B cell (primary cell): Measurements from ENCODE around the gene DPEP2. TPM values are rescaled to one million over a fixed set of nuclear protein-coding genes. Genes with fewer than 3 reads are reported as not detected.

Experiments used
- ATAC-seq: fragments of 200-7000 bp; cut with Tn5 transposase; one replicate; pipeline ENCODE4 v1.10.0; 2021; ENCODE audit warnings: low read depth, mild to moderate bottlenecking, moderate number of reproducible peaks, moderate library complexity
- CTCF ChIA-PET: fragments of 350-600 bp; sonication (Branson Sonifier 250); formaldehyde crosslinking; loops from one replicate; lab custom pipeline; 2021; ENCODE audit warnings: antibody characterized with exemption, inconsistent platforms; lab: Charles Lee
- POLR2A ChIA-PET: fragments of 350-600 bp; sonication (Branson Sonifier 250); formaldehyde crosslinking; loops from one replicate; lab custom pipeline; 2021; ENCODE audit warnings: antibody characterized with exemption; lab: Charles Lee
- DNase-seq: peaks from one replicate; pipeline ENCODE4 v3.0.0; 2013
- H2AFZ ChIP-seq: 2 replicates; pipeline ENCODE4 v1.6.1; 2012; ENCODE audit warnings: mild to moderate bottlenecking, low read depth, low read length; ENCODE audit not compliant: insufficient read depth, poor library complexity, severe bottlenecking
- H3K27ac ChIP-seq, 2 donors: 1 replicate in 1 of 2; 2 replicates in 1 of 2; pipeline ENCODE4 v1.5.1; 2012 to 2013; ENCODE audit warnings: low read length in 2 of 2, mild to moderate bottlenecking in 2 of 2, moderate library complexity in 1 of 2
- H3K27me3 ChIP-seq, 4 experiments: fragments of 200-600 bp in 1 of 4; sonication (generic) in 1 of 4; replicated peaks in 1 of 4; 1 replicate in 2 of 4; 2 replicates in 2 of 4; pipeline versions ENCODE4 v1.6.1 to v1.7.0; 2013 to 2016; ENCODE audit warnings: low read length in 3 of 4, mild to moderate bottlenecking in 2 of 4, mixed read lengths in 1 of 4, moderate library complexity in 1 of 4; ENCODE audit not compliant: insufficient read depth in 4 of 4, control insufficient read depth in 3 of 4; ENCODE audit errors: control extremely low read depth in 1 of 4
- H3K36me3 ChIP-seq, 2 experiments: replicated peaks in 1 of 2; 1 replicate in 1 of 2; 2 replicates in 1 of 2; pipeline versions ENCODE4 v1.6.1 to v1.7.1; 2013; ENCODE audit warnings: low read length in 1 of 2; ENCODE audit not compliant: insufficient read depth in 2 of 2, control insufficient read depth in 1 of 2; ENCODE audit errors: control extremely low read depth in 1 of 2, extremely low read depth in 1 of 2
- H3K4me1 ChIP-seq, 2 donors: fragments of 200-600 bp in 1 of 2; sonication (generic) in 1 of 2; 1 replicate in 1 of 2; 2 replicates in 1 of 2; pipeline versions ENCODE4 v1.5.1 to v1.6.1; 2013 to 2017; ENCODE audit warnings: low read length in 2 of 2; ENCODE audit not compliant: control insufficient read depth in 2 of 2, insufficient read depth in 2 of 2
- H3K4me2 ChIP-seq: replicated peaks from 2 replicates; pipeline ENCODE3; 2012; ENCODE audit warnings: mild to moderate bottlenecking, low read depth, low read length; ENCODE audit not compliant: poor library complexity, severe bottlenecking
- H3K4me3 ChIP-seq, 5 experiments: fragments of 200-600 bp in 1 of 5; sonication (generic) in 1 of 5; 1 replicate in 3 of 5; 2 replicates in 2 of 5; pipeline versions ENCODE4 v1.5.1 to v1.7.0; 2011 to 2016; ENCODE audit warnings: low read length in 4 of 5, mild to moderate bottlenecking in 4 of 5, low read depth in 2 of 5, control low read depth in 1 of 5, moderate library complexity in 1 of 5; ENCODE audit not compliant: insufficient read depth in 1 of 5; ENCODE audit errors: control extremely low read depth in 1 of 5, extremely low read depth in 1 of 5
- H3K79me2 ChIP-seq: fragments of 200-600 bp; sonication (generic); one replicate; pipeline ENCODE4 v1.6.0; 2016; ENCODE audit warnings: low read length; ENCODE audit not compliant: control insufficient read depth, insufficient read depth
- H3K9ac ChIP-seq: fragments of 200-600 bp; sonication (generic); 2 replicates; pipeline ENCODE4 v1.6.1; 2017; ENCODE audit warnings: mild to moderate bottlenecking, low read length, moderate library complexity
- H3K9me3 ChIP-seq, 3 donors: one replicate each; pipeline versions ENCODE4 v1.6.1 to v1.7.1; 2013; ENCODE audit warnings: low read length in 2 of 3; ENCODE audit not compliant: control insufficient read depth in 2 of 3, insufficient read depth in 1 of 3; ENCODE audit errors: control extremely low read depth in 1 of 3
- H4K20me1 ChIP-seq: 2 replicates; pipeline ENCODE4 v1.6.0; 2012; ENCODE audit warnings: mild to moderate bottlenecking, low read length; ENCODE audit not compliant: insufficient read depth, control insufficient read depth, poor library complexity, severe bottlenecking
- H3K27ac Mint-ChIP-seq: one replicate; pipeline ENCODE4 v1.8.0; 2021; ENCODE audit warnings: mixed read lengths
- H3K27me3 Mint-ChIP-seq: one replicate; pipeline ENCODE4 v1.8.0; 2021; ENCODE audit warnings: mixed read lengths
- H3K4me1 Mint-ChIP-seq: one replicate; pipeline ENCODE4 v1.8.0; 2021; ENCODE audit warnings: mixed read lengths
- H3K4me3 Mint-ChIP-seq: one replicate; pipeline ENCODE4 v1.8.0; 2021; ENCODE audit warnings: mixed read lengths
- H3K9me3 Mint-ChIP-seq: one replicate; pipeline ENCODE4 v1.8.0; 2022; ENCODE audit warnings: mixed read lengths; ENCODE audit not compliant: insufficient read depth
- EZH2 ChIP-seq: IDR thresholded peaks from 2 replicates; pipeline ENCODE4 v1.6.1; 2012; ENCODE audit warnings: borderline replicate concordance, low read depth, mild to moderate bottlenecking, moderate library complexity, low read length; ENCODE audit not compliant: insufficient read depth, poor library complexity, severe bottlenecking
- WGBS: methylation state at CpG from one replicate; pipeline ENCODE4 v1.1.5; 2013; ENCODE audit warnings: missing lambda C conversion rate; ENCODE audit not compliant: insufficient coverage; 5-methylcytosine and 5-hydroxymethylcytosine counted together
- intact Hi-C: fragments of 100-400 bp; cut with micrococcal nuclease; formaldehyde crosslinking; loops from one replicate; pipeline ENCODE4 v1.10.0; 2022
- polyA plus RNA-seq: library from polyadenylated mRNA; depleted of rRNA; stranded (reverse); fragments of >200 nt; gene quantifications from 2 replicates; pipeline ENCODE4 v1.2.3, GENCODE V29; 2012
- total RNA-seq, 2 donors: library from RNA; stranded (reverse); fragments of 120-200 nt in 1 of 2; gene quantifications; 1 replicate in 1 of 2; 2 replicates in 1 of 2; pipeline versions ENCODE4 v1.2.3 to v1.2.4, GENCODE V29; 2013 to 2022
- TF ChIP-seq, protein P1 (sequence below): fragments of 200-600 bp; IDR thresholded peaks from one replicate; pipeline ENCODE4 v1.8.0; 2022; ENCODE audit warnings: antibody characterized with exemption, mild to moderate bottlenecking

The DPEP2 gene
- total and polyA plus RNA-seq, 2 donors (not counting 1 experiment from before 2014, with no cell fraction given): 123 to 150 TPM

DNA sequence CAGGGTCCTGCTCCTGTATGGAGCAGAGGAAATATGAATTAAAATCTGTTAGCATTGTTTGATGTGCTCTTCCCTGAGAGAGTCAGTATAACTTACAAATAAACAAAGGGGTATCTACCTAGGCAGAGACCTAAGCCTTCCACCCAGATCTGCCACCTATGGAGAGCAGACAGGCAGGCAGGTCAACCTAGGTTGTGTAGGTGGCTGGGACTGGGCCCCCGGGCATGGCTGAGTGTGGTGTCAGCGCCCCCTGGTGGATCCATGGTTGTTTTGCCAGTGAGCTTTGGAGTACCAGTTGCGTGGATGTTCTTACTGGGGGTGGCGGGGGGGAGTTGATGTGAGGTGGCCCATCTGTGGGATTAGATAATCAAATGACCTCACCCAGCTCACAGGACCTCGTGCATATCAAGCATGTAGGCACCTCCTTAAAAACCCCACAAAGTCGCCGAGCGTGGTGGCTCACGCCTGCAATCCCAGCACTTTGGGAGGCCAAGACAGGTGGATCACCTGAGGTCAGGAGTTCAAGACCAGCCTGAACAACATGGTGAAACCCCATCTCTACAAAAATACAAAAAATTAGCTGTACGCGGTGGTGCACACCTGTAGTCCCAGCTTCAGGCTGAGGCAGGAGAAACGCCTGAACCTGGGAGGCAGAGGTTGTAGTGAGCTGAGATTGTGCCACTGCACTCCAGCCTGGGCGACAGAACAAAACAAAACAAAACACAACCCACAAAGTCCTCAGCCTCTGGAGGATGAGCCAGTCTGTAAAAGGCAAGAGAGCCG, 41.4 kb upstream of the DPEP2 start:
- H3K4me3 Mint-ChIP-seq: peak overlapping the region; percentile 85
- Histone ChIP-seq H3K36me3 (peaks cover 4 to 27% of the 10 kb centered on the region in 2 experiments), H3K4me2 (peak overlapping the region; percentile 78), H4K20me1 (peaks cover 53% of the 10 kb centered on the region), H3K79me2 (peaks cover 90% of the 10 kb centered on the region), H3K4me1 (peaks cover 46 to 56% of the 10 kb centered on the region in 2 donors), H3K9me3 (no peaks in the 10 kb centered on the region), H2AFZ (no peak overlapping the region), H3K9ac (peak overlapping the region; percentile 61), H3K4me3 (peak overlapping the region in 4 of 5 experiments; percentile 34 to 79 (median 52)), H3K27ac (peak overlapping the region; percentile 14 to 82), H3K27me3 (no peaks in the 10 kb centered on the region)
- TF ChIP-seq EZH2: no peak
- TF ChIP-seq, protein P1, sequence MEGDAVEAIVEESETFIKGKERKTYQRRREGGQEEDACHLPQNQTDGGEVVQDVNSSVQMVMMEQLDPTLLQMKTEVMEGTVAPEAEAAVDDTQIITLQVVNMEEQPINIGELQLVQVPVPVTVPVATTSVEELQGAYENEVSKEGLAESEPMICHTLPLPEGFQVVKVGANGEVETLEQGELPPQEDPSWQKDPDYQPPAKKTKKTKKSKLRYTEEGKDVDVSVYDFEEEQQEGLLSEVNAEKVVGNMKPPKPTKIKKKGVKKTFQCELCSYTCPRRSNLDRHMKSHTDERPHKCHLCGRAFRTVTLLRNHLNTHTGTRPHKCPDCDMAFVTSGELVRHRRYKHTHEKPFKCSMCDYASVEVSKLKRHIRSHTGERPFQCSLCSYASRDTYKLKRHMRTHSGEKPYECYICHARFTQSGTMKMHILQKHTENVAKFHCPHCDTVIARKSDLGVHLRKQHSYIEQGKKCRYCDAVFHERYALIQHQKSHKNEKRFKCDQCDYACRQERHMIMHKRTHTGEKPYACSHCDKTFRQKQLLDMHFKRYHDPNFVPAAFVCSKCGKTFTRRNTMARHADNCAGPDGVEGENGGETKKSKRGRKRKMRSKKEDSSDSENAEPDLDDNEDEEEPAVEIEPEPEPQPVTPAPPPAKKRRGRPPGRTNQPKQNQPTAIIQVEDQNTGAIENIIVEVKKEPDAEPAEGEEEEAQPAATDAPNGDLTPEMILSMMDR: peak; percentile 84
- H3K4me1 Mint-ChIP-seq: peaks cover 51% of the 10 kb centered on the region
- intact Hi-C loops: loop anchor here (1.0 kb wide), 6 partner anchors 47 to 368 kb away; partner anchors contain the start of gene SLC12A4
- CTCF ChIA-PET: interaction anchor here (0.5 to 9.9 kb wide), 52 partner anchors 9 to 560 kb away, joined by 3 to 320 read pairs (median 4); partner anchors contain the start of genes ATP6V0D1, DDX28, DPEP2 and DPEP2NB
- POLR2A ChIA-PET: interaction anchor here (0.5 to 4.0 kb wide), 14 partner anchors 19 to 556 kb away, joined by 3 to 23 read pairs (median 5); partner anchors contain the start of genes NRN1L and PSMB10
- ATAC-seq (peak; percentile 82), DNase-seq (peak; percentile 90)
- no peaks in the 10 kb centered on the region for H3K9me3 Mint-ChIP-seq
- no peaks in the 10 kb centered on the region for H3K27me3 Mint-ChIP-seq
- H3K27ac Mint-ChIP-seq: peak overlapping the region; percentile 94
- WGBS: 65% methylated on average over 6 of the region's 14 CpGs
